HG03378 (cell line): Measurements from ENCODE around the gene FBXW2.
A peak's percentile ranks its signal among the peaks of the same experiment; 100 is the strongest.
"Not testable (repeated sequence)": the region's sequence is repeated elsewhere in the genome, so short reads cannot be mapped to it uniquely, and the experiment has no call there.

Source experiments
- ATAC-seq: cut with Tn5 transposase; IDR thresholded peaks from one replicate; pipeline ENCODE4 v1.9.1; 2021; ENCODE audit warnings: mild to moderate bottlenecking, moderate library complexity; ENCODE audit not compliant: unreplicated experiment

Gene FBXW2

GRCh38 chr9:120792898-120793765 lies at the start of gene FBXW2:
Gene FBXW2 (minus strand): TSS chr9:120793416. CDS start chr9:120788258, 5,158 bp downstream.
- ATAC-seq, result peak; percentile 73

- ATAC-seq, result no peak
Observed at GRCh38 chr9:120841930-120842684, 48.9 kb upstream of the FBXW2 start.

GRCh38 chr9:120839146-120839545 lies 45.9 kb upstream of the FBXW2 start:
- ATAC-seq, result no peak

- no peak for ATAC-seq
Observed at GRCh38 chr9:120837921-120838320, 44.7 kb upstream of the FBXW2 start.

GRCh38 chr9:120833325-120833724 lies 40.1 kb upstream of the FBXW2 start:
- no peak for ATAC-seq

GRCh38 chr9:120832807-120833206 lies 39.6 kb upstream of the FBXW2 start:
- ATAC-seq, result no peak

GRCh38 chr9:120830865-120831264 lies 37.6 kb upstream of the FBXW2 start:
- no peak for ATAC-seq

GRCh38 chr9:120830151-120830550 lies 36.9 kb upstream of the FBXW2 start:
- ATAC-seq, result no peak

GRCh38 chr9:120829650-120830049 lies 36.4 kb upstream of the FBXW2 start:
- ATAC-seq, result no peak

- ATAC-seq, result no peak
Observed at GRCh38 chr9:120820095-120820494, 26.9 kb upstream of the FBXW2 start.

- ATAC-seq, result no peak
Observed at GRCh38 chr9:120818595-120818994, 25.4 kb upstream of the FBXW2 start.

GRCh38 chr9:120815075-120815474 lies 21.9 kb upstream of the FBXW2 start:
- no peak for ATAC-seq

- ATAC-seq, result no peak
Observed at GRCh38 chr9:120808931-120809330, 15.7 kb upstream of the FBXW2 start.

- ATAC-seq, result no peak
Observed at GRCh38 chr9:120807607-120808379, 14.6 kb upstream of the FBXW2 start.

GRCh38 chr9:120804784-120805363 lies 11.7 kb upstream of the FBXW2 start:
- not testable (repeated sequence) for ATAC-seq

GRCh38 chr9:120801441-120801840 lies 8.2 kb upstream of the FBXW2 start:
- ATAC-seq, result no peak

GRCh38 chr9:120791161-120791560 lies 2.1 kb downstream of the FBXW2 start:
- ATAC-seq, result no peak

GRCh38 chr9:120787933-120788332 lies 5.3 kb downstream of the FBXW2 start:
- no peak for ATAC-seq

GRCh38 chr9:120783602-120784047 lies 9.6 kb downstream of the FBXW2 start:
- ATAC-seq, result no peak

GRCh38 chr9:120781236-120781635 lies 12.0 kb downstream of the FBXW2 start:
- no peak for ATAC-seq

- no peak for ATAC-seq
Observed at GRCh38 chr9:120780367-120780766, 12.8 kb downstream of the FBXW2 start.
